ENCODE results near the gene PTBP1.

Gene PTBP1

DNA sequence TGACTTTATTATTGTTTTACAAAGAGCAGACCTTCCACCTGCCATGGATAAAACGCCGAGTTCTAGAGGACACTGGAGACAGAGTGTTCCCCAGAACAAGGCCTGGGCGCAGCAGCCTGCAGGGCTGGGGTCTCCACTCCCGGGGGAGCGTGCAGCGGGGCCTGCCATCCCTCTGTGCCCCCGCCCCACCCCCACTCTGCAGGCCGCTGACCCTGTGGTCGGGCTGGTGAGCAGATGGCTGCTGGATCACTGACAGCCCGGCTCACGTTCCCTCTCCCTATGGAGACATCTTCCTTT, 8.6 kb upstream of the PTBP1 start:
- peaks cover 0 to 2% of the 10 kb centered on the region in 2 donors for H3K9me3 ChIP-seq (replicated peaks in 1 of 2; ENCODE audit: control insufficient read depth in 2 of 2, insufficient read depth in 1 of 2, low read depth in 1 of 2, low read length in 2 of 2)
- peak overlapping the region; percentile 91 for H2BK5ac ChIP-seq (ENCODE audit: low read length)
- H2AK5ac ChIP-seq (ENCODE audit: low read depth, low read length): peak overlapping the region; percentile 90
- H4K8ac ChIP-seq (ENCODE audit: low read depth, low read length): peak overlapping the region; percentile 99
- H3K79me1 ChIP-seq (ENCODE audit: low read depth, low read length): no peaks in the 10 kb centered on the region
- peak overlapping the region; percentile 96 for H3K18ac ChIP-seq (ENCODE audit: low read length)
- H3K4me2 ChIP-seq (ENCODE audit: insufficient read depth, low read length, poor library complexity, severe bottlenecking): no peak overlapping the region
- DNase-seq (ENCODE audit: low spot score): no peak
- H3K4me1 ChIP-seq (ENCODE audit: control insufficient read depth in 2 of 2, insufficient read depth in 1 of 2, low read depth in 1 of 2, low read length in 2 of 2): peaks cover 15 to 16% of the 10 kb centered on the region in 2 donors
- no peak overlapping the region for H2BK12ac ChIP-seq (ENCODE audit: low read length)
- peak overlapping the region; percentile 85 for H3K23ac ChIP-seq (ENCODE audit: low read depth, low read length, poor library complexity)
- peak overlapping the region; percentile 87 for H2AFZ ChIP-seq (ENCODE audit: low read length)
- no CpG with 5 or more reads among the region's 11 CpGs for WGBS, 2 donors (ENCODE audit: extremely low coverage in 2 of 2, insufficient read length in 2 of 2, insufficient replicate concordance in 1 of 2)
- H3K27me3 ChIP-seq (ENCODE audit: control insufficient read depth in 3 of 3, insufficient read depth in 3 of 3, low read depth in 1 of 3, low read length in 3 of 3): no peaks in the 10 kb centered on the region
- H2BK15ac ChIP-seq (ENCODE audit: low read length): peak overlapping the region; percentile 96
- H3K27ac ChIP-seq (replicated peaks; ENCODE audit: low read length): peak overlapping the region; percentile 85
- no peaks in the 10 kb centered on the region for H3K36me3 ChIP-seq (replicated peaks in 1 of 2; ENCODE audit: control insufficient read depth in 2 of 2, insufficient read depth in 2 of 2, low read length in 2 of 2)
- H2BK120ac ChIP-seq (ENCODE audit: low read depth, low read length): peak overlapping the region; percentile 98
- peak overlapping the region in 1 of 2 donors; percentile 41 for H3K4me3 ChIP-seq (ENCODE audit: low read length in 2 of 2)
- no peak overlapping the region for H3K14ac ChIP-seq (ENCODE audit: low read length)
- peak overlapping the region; percentile 53 for H3K4ac ChIP-seq (ENCODE audit: low read length)
- H3K9ac ChIP-seq (ENCODE audit: low read depth, low read length, poor library complexity): peak overlapping the region; percentile 84
- no peak overlapping the region for H4K91ac ChIP-seq (ENCODE audit: low read depth, low read length, poor library complexity)

DNA sequence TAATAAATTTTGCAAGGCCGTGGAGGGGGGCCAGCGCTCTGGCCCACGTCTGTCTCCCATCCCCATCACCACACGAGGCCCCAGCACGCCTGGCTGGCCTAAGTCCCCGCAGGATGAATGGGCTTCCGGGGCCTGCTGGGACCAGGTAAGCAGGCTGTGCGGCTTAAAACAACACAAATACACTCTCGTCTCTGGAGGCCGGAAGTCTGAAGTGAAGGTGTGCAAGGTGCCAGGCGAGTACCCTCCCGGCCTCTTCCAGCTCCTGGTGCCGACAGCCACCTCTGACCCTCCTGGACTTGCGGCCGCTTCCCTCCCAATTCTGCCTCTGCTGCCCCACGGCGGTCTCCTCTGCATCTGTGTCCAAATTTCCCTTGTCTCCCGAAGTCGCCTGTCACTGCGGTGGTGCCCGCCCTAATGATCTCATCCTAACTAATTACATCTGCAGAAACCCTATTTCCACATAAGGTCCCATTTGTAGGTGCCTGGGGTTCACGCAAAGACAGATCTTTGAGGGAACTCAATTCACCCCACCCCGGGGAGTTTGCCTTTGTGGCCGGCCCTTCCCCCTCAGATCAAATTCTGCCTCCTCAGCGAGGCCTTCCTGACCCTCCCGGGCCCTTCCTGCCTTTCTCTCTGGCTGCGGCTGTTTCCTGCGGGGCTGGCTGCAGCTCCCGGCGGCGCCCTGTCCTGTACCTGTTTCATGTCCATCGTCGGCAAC, 8.1 kb upstream of the PTBP1 start:
- Histone ChIP-seq H3K27ac (replicated peaks; ENCODE audit: low read length) (peak overlapping the region; percentile 85), H2BK15ac (ENCODE audit: low read length) (peak overlapping the region; percentile 96), H3K4me3 (ENCODE audit: low read length in 2 of 2) (peak overlapping the region in 1 of 2 donors; percentile 41), H3K14ac (ENCODE audit: low read length) (no peak overlapping the region), H3K36me3 (replicated peaks in 1 of 2; ENCODE audit: control insufficient read depth in 2 of 2, insufficient read depth in 2 of 2, low read length in 2 of 2) (no peaks in the 10 kb centered on the region), H2BK5ac (ENCODE audit: low read length) (peak overlapping the region; percentile 91), H3K9me3 (replicated peaks in 1 of 2; ENCODE audit: control insufficient read depth in 2 of 2, insufficient read depth in 1 of 2, low read depth in 1 of 2, low read length in 2 of 2) (peaks cover 0 to 2% of the 10 kb centered on the region in 2 donors), H3K4me2 (ENCODE audit: insufficient read depth, low read length, poor library complexity, severe bottlenecking) (no peak overlapping the region), H2AFZ (ENCODE audit: low read length) (peak overlapping the region; percentile 87), H2AK5ac (ENCODE audit: low read depth, low read length) (peak overlapping the region; percentile 90), H3K4ac (ENCODE audit: low read length) (peak overlapping the region; percentile 76), H4K91ac (ENCODE audit: low read depth, low read length, poor library complexity) (no peak overlapping the region), H4K8ac (ENCODE audit: low read depth, low read length) (peak overlapping the region; percentile 99), H2BK12ac (ENCODE audit: low read length) (no peak overlapping the region), H2BK120ac (ENCODE audit: low read depth, low read length) (peak overlapping the region; percentile 98), H3K23ac (ENCODE audit: low read depth, low read length, poor library complexity) (peak overlapping the region; percentile 85), H3K27me3 (ENCODE audit: control insufficient read depth in 3 of 3, insufficient read depth in 3 of 3, low read depth in 1 of 3, low read length in 3 of 3) (no peaks in the 10 kb centered on the region), H3K79me1 (ENCODE audit: low read depth, low read length) (no peaks in the 10 kb centered on the region), H3K4me1 (ENCODE audit: control insufficient read depth in 2 of 2, insufficient read depth in 1 of 2, low read depth in 1 of 2, low read length in 2 of 2) (peaks cover 15 to 16% of the 10 kb centered on the region in 2 donors), H3K18ac (ENCODE audit: low read length) (peak overlapping the region; percentile 96), H3K9ac (ENCODE audit: low read depth, low read length, poor library complexity) (peak overlapping the region; percentile 84)
- no peak for DNase-seq (ENCODE audit: low spot score)
- WGBS, 2 donors (ENCODE audit: extremely low coverage in 2 of 2, insufficient read length in 2 of 2, insufficient replicate concordance in 1 of 2): no CpG with 5 or more reads among the region's 33 CpGs

DNA sequence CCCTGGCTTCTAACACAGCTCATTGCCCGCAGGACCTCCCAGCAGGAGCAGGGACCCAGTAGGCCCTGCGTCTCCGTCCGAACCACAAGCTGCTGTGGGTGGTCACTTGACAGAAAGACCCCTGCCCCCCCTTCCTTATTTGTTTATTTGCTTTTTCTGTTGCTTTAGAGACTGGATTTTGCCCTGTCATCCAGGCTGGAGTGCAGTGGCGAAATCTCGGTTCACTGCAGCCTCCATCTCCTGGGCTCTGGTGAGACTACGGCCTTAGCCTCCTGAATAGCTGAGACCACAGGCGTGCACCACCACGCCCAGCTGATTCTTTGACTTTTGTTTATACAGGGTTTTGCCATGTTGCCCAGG, 7.6 kb upstream of the PTBP1 start:
- Histone ChIP-seq H3K9ac (ENCODE audit: low read depth, low read length, poor library complexity) (peak overlapping the region; percentile 64), H3K36me3 (replicated peaks in 1 of 2; ENCODE audit: control insufficient read depth in 2 of 2, insufficient read depth in 2 of 2, low read length in 2 of 2) (no peaks in the 10 kb centered on the region), H3K79me1 (ENCODE audit: low read depth, low read length) (no peaks in the 10 kb centered on the region), H2AFZ (ENCODE audit: low read length) (peak overlapping the region; percentile 87), H2BK12ac (ENCODE audit: low read length) (no peak overlapping the region), H3K4ac (ENCODE audit: low read length) (no peak overlapping the region), H2AK5ac (ENCODE audit: low read depth, low read length) (peak overlapping the region; percentile 90), H3K4me1 (ENCODE audit: control insufficient read depth in 2 of 2, insufficient read depth in 1 of 2, low read depth in 1 of 2, low read length in 2 of 2) (peaks cover 13 to 16% of the 10 kb centered on the region in 2 donors), H3K4me2 (ENCODE audit: insufficient read depth, low read length, poor library complexity, severe bottlenecking) (no peak overlapping the region), H3K27me3 (ENCODE audit: control insufficient read depth in 3 of 3, insufficient read depth in 3 of 3, low read depth in 1 of 3, low read length in 3 of 3) (no peaks in the 10 kb centered on the region), H2BK15ac (ENCODE audit: low read length) (peak overlapping the region; percentile 96), H2BK120ac (ENCODE audit: low read depth, low read length) (peak overlapping the region; percentile 98), H4K8ac (ENCODE audit: low read depth, low read length) (no peak overlapping the region), H3K23ac (ENCODE audit: low read depth, low read length, poor library complexity) (peak overlapping the region; percentile 85), H3K18ac (ENCODE audit: low read length) (peak overlapping the region; percentile 96), H3K14ac (ENCODE audit: low read length) (no peak overlapping the region), H4K91ac (ENCODE audit: low read depth, low read length, poor library complexity) (no peak overlapping the region), H3K27ac (replicated peaks; ENCODE audit: low read length) (peak overlapping the region; percentile 85), H2BK5ac (ENCODE audit: low read length) (peak overlapping the region; percentile 91), H3K4me3 (ENCODE audit: low read length in 2 of 2) (peak overlapping the region; percentile 11 to 41), H3K9me3 (replicated peaks in 1 of 2; ENCODE audit: control insufficient read depth in 2 of 2, insufficient read depth in 1 of 2, low read depth in 1 of 2, low read length in 2 of 2) (no peaks in the 10 kb centered on the region)
- WGBS, 2 donors (ENCODE audit: extremely low coverage in 2 of 2, insufficient read length in 2 of 2, insufficient replicate concordance in 1 of 2): no CpG with 5 or more reads among the region's 9 CpGs
- no peak for DNase-seq (ENCODE audit: low spot score)

DNA sequence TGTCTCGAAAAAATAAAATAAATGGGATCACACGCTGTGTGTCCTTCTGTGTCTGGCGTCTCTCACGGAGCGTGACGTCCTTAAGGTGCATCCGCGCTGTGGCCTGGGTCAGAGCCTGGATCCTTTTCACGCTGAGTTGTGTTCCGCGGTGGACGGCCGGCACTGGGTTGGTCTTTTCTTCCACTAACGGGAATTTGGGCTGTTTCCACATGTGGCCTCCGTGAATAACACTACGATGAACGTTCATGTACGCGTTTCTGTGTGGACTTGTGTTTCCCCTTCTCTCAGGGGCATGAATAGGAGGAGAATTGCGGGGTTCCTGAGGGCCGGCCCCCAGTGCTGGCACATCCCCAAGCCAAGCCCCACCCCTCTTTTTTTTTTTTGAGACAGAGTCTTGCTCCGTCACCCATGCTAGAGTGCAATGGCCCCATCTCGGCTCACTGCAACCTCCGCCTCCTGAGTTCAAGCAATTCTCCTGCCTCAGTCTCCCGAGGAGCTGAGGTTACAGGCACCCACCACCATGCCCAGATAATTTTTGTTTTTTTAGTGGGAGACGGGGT, 6.2 kb upstream of the PTBP1 start:
- Histone ChIP-seq H3K18ac (ENCODE audit: low read length) (no peak overlapping the region), H3K36me3 (replicated peaks in 1 of 2; ENCODE audit: control insufficient read depth in 2 of 2, insufficient read depth in 2 of 2, low read length in 2 of 2) (no peaks in the 10 kb centered on the region), H3K23ac (ENCODE audit: low read depth, low read length, poor library complexity) (peak overlapping the region; percentile 52), H2AK5ac (ENCODE audit: low read depth, low read length) (peak overlapping the region; percentile 89), H2BK15ac (ENCODE audit: low read length) (peak overlapping the region; percentile 71), H2AFZ (ENCODE audit: low read length) (no peak overlapping the region), H3K14ac (ENCODE audit: low read length) (peak overlapping the region; percentile 89), H4K8ac (ENCODE audit: low read depth, low read length) (peak overlapping the region; percentile 48), H4K91ac (ENCODE audit: low read depth, low read length, poor library complexity) (no peak overlapping the region), H2BK12ac (ENCODE audit: low read length) (no peak overlapping the region), H3K27ac (replicated peaks; ENCODE audit: low read length) (no peak overlapping the region), H3K9ac (ENCODE audit: low read depth, low read length, poor library complexity) (no peak overlapping the region), H2BK120ac (ENCODE audit: low read depth, low read length) (no peak overlapping the region), H2BK5ac (ENCODE audit: low read length) (no peak overlapping the region), H3K4me1 (ENCODE audit: control insufficient read depth in 2 of 2, insufficient read depth in 1 of 2, low read depth in 1 of 2, low read length in 2 of 2) (peaks cover 13 to 16% of the 10 kb centered on the region in 2 donors), H3K27me3 (ENCODE audit: control insufficient read depth in 3 of 3, insufficient read depth in 3 of 3, low read depth in 1 of 3, low read length in 3 of 3) (no peaks in the 10 kb centered on the region), H3K4me2 (ENCODE audit: insufficient read depth, low read length, poor library complexity, severe bottlenecking) (no peak overlapping the region), H3K4ac (ENCODE audit: low read length) (no peak overlapping the region), H3K9me3 (replicated peaks in 1 of 2; ENCODE audit: control insufficient read depth in 2 of 2, insufficient read depth in 1 of 2, low read depth in 1 of 2, low read length in 2 of 2) (no peaks in the 10 kb centered on the region), H3K4me3 (ENCODE audit: low read length in 2 of 2) (no peak overlapping the region), H3K79me1 (ENCODE audit: low read depth, low read length) (no peaks in the 10 kb centered on the region)
- no CpG with 5 or more reads among the region's 26 CpGs for WGBS, 2 donors (ENCODE audit: extremely low coverage in 2 of 2, insufficient read length in 2 of 2, insufficient replicate concordance in 1 of 2)
- DNase-seq (ENCODE audit: low spot score): no peak
